NCI-H128 (cell line): ENCODE measurements around the gene SLIT1.

Source experiments
- DNase-seq: peaks from one replicate; lab custom pipeline; 2025; ENCODE audit not compliant: unreplicated experiment; lab: John Stamatoyannopoulos, UW

SLIT1 gene

GRCh38 chr10:97140049-97140846 lies 45.5 kb downstream of the SLIT1 start:
- no peak for DNase-seq

DNA sequence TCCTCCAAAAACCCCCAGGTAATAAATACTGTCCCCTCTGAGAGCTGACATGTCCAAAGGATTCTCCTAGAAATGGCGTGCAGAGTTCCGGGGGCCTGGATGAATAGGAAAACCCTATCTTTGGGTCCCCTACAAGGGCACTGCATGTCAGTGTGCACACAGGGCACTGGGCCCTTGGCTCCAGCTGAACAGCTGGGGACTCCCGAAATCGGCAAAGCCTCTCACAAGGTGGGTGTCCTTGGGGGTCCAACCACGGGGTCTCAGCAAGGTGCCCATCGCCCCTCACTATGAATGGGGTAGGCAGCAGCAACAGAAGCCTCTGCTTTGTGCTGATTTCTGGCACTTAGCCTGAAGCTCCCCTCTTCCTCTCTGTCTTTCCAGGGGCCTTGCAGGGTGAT lies 46.1 kb downstream of the SLIT1 start:
- no peak for DNase-seq

GRCh38 chr10:97138846-97139245 lies 46.9 kb downstream of the SLIT1 start:
- DNase-seq: no peak

GRCh38 chr10:97138174-97138573 lies 47.6 kb downstream of the SLIT1 start:
- DNase-seq: no peak

DNA sequence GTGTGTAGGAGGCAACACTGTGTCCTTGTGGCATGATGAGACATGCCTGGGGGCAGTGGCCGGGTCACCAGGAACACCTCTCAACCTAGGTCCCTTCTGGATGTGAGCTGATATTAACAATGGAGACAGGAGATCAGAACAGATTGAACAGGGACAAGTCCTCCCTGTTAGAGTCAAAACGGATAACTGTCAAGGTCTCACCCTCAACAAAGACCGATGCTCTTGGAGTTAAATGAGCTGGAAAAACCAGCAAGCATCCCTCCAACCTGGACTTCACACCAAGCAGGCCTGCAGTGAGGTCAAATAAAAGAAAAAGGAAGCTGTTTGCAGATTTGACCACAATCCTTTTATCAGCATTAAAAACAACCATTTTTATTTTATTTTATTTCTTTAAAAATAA lies 49.0 kb downstream of the SLIT1 start:
- no peak for DNase-seq

DNA sequence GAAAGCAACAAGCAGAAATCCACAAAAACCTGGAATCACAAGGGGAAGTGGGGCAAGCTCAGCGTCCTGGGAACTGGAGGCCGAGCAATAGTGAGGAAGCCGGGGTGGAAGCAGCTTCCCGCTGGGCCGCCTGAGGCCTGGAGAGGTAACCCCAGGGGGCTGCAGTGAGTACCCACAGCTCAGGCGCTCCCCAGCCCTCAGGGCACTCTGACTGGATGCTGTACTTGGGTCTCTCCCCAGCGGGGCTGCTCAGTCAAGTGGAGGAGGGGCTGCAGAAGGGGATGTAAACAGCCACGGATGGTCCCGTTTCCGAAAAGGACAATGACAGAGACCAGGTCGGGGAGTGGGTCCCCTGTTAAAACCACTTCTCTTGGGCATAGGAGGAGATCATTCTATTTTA lies 50.3 kb downstream of the SLIT1 start:
- no peak for DNase-seq

GRCh38 chr10:97134983-97135382 lies 50.8 kb downstream of the SLIT1 start:
- no peak for DNase-seq

DNA sequence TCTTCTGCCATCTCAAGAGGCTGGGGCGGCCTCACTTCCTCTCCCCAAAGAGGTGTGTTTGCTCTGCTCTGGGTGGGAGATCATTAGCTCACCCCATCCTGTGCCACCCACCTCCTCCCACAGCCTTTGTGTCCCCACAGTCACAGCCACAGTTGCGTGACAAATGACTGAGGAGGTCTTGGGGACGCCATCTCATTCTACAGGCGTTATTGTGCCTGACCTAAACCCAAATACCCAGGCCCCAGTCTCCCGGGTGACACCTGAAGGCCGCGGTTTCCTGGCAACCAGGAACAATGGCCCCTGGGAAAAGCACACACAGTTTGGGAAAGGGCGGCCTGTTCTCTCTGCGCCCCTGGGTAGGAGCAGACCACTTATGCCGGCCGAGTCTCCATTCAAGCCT lies 51.6 kb downstream of the SLIT1 start:
- DNase-seq: no peak

- DNase-seq: no peak
Measured at GRCh38 chr10:97132273-97132672, 53.5 kb downstream of the SLIT1 start.

GRCh38 chr10:97131666-97132065 lies 54.1 kb downstream of the SLIT1 start:
- DNase-seq: no peak

DNA sequence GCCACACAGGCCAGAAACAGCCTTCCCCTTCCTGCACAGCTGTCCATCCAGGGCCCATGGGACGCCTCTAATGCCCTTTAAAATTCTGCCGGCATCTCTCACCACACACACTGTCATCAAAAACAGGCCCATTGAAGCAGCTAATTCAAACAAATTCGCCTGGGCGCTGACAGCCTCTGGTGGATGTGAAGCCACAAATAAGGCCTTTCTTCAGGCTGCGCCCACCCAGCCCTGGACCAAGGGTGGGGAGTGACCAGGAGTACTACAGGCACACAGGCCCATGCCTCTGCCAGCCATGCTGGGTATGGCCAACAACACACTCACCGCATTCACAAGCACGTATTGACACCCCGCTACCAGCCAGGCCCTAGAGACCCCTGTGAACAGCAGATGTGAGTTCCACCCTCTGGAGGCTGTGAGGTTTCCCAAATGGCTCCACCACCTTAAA lies 54.6 kb downstream of the SLIT1 start:
- DNase-seq: no peak

- peak; percentile 38 for DNase-seq
Measured at GRCh38 chr10:97129666-97130065, 56.1 kb downstream of the SLIT1 start.

DNA sequence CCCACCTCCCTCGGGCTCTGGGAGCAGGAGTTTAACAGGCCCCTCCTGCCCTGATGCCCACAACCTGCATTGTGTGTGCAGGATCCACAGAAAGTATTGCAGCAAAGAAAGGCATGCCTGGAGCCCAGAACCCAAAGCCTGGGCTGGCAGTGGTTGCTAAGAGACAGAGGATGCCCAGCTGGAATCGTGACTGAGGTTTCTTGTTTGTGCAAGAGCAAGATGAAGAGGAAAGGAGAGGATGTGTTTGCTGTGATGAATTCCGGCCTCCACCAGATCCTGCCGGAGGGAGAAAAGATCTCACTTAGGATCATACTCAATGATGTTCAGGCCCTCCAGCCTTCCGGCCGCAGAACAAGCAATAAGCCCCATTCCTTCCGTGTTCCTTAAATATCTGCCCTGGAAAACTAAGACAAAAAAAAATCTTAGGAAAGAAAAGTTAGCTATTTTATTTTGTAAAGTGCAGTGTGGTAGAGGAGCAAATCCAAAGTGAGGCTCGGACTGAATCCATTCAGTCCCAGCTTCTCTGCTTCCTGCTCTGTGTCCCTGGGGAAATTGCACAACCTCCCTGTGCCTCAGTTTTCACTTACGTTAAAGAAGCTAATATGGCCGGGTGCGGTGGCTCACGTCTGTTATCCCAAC lies 57.1 kb downstream of the SLIT1 start:
- DNase-seq: peak; percentile 31

DNA sequence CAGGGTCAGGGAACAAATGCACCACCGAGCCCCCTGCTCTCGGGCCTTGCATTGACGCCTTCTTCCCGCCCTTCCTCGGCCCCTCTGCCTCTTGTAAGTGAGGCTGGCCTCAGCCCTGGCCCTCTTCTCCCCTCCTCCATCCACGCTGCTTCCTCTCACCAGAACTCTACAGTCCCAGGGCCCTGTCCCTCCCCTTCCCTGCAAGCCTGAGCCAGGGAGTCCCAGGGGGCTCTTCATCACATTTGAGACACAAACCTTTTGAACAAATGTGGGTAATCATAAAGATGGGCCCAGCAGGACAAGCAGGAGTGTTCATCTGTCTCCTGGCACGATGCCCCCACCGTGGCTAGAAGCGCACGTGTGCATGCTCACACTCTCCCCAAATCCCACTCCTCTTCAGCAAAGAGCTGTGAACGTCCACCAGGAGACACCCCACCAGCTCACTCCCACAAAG lies 57.7 kb downstream of the SLIT1 start:
- peak; percentile 41 for DNase-seq

DNA sequence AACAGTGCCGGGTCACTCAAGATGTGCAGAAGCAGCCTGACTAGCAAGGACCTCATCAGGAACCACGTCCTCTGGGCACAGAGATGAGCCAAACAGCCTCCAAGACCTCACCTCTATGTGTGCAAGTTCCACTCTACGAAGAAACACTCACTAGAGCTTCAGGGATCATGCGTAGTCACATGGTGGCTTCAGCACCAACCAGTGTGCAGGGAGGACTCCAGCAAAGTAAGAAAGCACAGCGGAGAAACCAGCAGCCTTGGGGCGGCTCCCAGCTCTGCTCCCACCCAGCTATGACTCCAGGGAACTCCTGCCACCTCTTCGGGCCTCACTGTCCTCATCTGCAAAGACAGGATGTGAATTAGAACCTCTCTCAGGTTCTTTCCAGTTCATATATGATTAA lies 58.2 kb downstream of the SLIT1 start:
- DNase-seq: no peak

- no peak for DNase-seq
Measured at GRCh38 chr10:97124211-97124610, 61.5 kb downstream of the SLIT1 start.

DNA sequence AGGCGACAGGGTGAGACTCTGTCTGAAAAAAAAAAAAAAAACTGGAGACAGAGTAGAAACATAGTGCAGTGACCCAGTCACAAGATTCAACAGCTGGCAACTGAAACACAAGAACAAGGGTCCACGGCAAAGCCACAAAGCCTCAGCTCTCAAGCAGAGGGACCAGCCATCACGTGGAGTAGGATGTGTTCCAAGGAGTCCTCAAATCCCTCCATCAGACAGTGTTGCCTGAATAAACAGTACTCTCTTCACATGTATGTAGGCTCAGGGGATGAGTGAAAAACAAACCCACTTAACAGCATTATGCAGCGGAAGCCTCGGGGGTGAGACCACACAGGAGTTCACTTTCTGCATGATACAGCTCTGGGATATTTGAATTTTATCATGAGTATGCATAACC lies 62.0 kb downstream of the SLIT1 start:
- peak; percentile 14 for DNase-seq

GRCh38 chr10:97121041-97121440 lies 64.7 kb downstream of the SLIT1 start:
- no peak for DNase-seq

DNA sequence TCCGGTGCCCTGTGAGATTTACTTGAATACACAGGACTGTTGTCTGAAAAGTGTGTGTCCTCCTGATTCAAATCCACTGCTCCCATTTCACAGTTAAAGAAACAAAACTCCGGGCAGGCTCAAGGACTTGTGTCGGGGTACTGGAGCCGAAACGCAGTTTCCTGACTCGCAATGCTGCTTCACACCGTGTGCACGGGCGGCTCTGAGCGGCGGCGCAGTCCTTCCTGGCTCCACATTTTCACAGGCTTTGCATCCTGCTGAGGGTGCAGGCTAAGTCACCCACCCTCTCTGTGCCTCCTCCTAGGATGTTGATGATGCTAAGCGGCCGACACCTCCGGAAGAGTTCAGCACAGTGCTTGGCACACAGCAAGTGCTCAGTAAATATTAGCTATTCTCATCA lies 65.4 kb downstream of the SLIT1 start:
- DNase-seq: no peak

DNA sequence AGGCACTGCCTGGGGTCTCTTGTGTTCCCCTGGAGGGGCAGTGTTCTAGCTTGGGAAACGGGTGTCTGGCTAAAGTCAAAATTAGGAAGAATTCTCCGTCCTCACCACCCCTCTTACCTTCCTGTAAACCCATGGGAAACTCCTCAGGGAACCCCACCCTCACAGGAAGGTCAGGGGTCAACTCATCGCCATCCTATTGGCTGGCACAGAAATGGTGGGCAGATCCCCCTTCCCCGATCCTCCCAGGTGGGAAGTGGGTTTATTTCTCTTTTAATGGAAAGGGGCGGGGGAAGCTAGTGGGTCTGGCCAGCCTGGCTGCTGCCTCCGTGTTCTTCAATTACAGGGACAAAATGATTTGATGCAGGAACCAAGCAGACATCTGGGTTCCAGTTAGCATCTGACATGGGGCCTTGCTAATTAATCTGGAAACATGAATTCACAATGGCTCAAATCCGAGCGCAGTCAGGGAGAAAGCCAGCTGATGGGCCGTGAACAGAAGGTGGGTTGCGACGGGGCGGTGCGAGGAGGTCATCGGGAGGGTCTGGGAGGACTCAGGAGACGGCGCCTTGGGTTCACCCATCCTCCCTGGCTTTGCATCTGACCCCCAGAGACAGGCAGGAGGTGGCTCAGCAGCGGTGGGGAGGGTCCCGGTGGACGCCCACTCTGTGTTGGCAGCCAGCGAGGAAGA lies 66.6 kb downstream of the SLIT1 start:
- no peak for DNase-seq

GRCh38 chr10:97117372-97117771 lies 68.4 kb downstream of the SLIT1 start:
- DNase-seq: no peak
